Measurements from ENCODE around the gene RALB.

RALB gene

DNA sequence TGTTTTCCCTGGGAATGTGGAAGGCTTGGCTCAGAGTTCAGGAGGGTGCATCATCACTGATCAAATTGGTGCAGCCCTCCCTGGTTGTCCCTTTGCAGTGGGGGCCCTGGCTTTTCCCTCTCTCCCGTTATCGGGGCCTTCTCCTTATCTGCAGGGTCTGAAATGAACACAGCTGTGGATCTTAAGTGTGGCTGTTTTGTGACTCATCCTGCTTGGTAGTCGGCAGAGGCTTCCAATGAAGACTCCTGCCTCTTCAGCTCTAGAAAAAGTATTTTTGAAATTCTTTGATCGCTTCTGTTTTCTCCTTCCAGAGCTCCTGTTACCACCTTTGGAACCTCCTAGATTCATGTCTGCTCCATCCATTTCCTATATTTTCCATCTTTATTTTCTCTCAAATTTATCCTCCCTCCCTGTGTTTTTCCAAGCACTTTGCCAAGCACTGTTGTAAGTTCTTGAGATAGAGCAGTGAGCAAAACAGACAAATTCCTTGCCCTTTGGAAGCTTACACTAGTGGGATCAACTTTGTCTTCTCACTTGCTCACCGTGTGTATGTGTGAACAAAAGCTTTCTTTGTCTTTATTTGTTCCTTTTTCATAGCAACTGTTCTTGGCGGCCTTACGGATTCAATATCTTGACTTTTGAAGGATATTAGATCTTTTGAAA, 45.7 kb downstream of the RALB start:
- H3K9ac ChIP-seq (ENCODE audit: low read length) = no peak overlapping the region
- peaks cover 23 to 81% of the 10 kb centered on the region in 2 experiments for H3K36me3 ChIP-seq (ENCODE audit: control insufficient read depth in 1 of 2, insufficient read depth in 2 of 2, low read depth in 1 of 2, low read length in 2 of 2)
- no peak overlapping the region for H2AK5ac ChIP-seq (ENCODE audit: low read length, severe bottlenecking)
- 15% methylated on average over 4 of the region's 7 CpGs for WGBS
- H3K27me3 ChIP-seq (ENCODE audit: control insufficient read depth in 1 of 2, insufficient read depth in 1 of 2, low read length in 2 of 2) = no peaks in the 10 kb centered on the region
- no peak overlapping the region for H2BK5ac ChIP-seq (ENCODE audit: low read depth, low read length, poor library complexity, severe bottlenecking)
- no peaks in the 10 kb centered on the region for H3K9me3 ChIP-seq (ENCODE audit: control insufficient read depth, low read length)
- H3K4me3 ChIP-seq (ENCODE audit: insufficient read depth in 1 of 2, low read depth in 1 of 2, low read length in 2 of 2) = no peak overlapping the region
- no peak overlapping the region for H2BK12ac ChIP-seq (ENCODE audit: low read length in 2 of 2)
- no peak overlapping the region for H2BK120ac ChIP-seq (ENCODE audit: low read depth, low read length)
- H3K4me2 ChIP-seq (ENCODE audit: low read length, poor library complexity, severe bottlenecking) = no peak overlapping the region
- H2AFZ ChIP-seq (ENCODE audit: low read depth, low read length) = no peak overlapping the region
- no peak overlapping the region for H4K91ac ChIP-seq (ENCODE audit: low read length)
- peaks cover 11% of the 10 kb centered on the region for H3K4me1 ChIP-seq (ENCODE audit: control insufficient read depth, insufficient read depth, low read depth, low read length)
- no peak overlapping the region for H3K18ac ChIP-seq (ENCODE audit: low read depth in 1 of 2, low read length in 2 of 2)
- no peak overlapping the region for H3K23ac ChIP-seq (ENCODE audit: low read length in 2 of 2)
- DNase-seq = peak; percentile 83
- no peak overlapping the region for H3K4ac ChIP-seq (ENCODE audit: low read depth in 1 of 2, low read length in 2 of 2)
- H3K79me1 ChIP-seq (replicated peaks; ENCODE audit: low read length, poor library complexity, severe bottlenecking) = peaks cover 15% of the 10 kb centered on the region
- no peak overlapping the region for H4K8ac ChIP-seq (ENCODE audit: low read length)
- H3K14ac ChIP-seq (ENCODE audit: low read length in 2 of 2) = no peak overlapping the region
- no peak overlapping the region for H2BK15ac ChIP-seq (ENCODE audit: low read depth, poor library complexity, severe bottlenecking)
- H3K27ac ChIP-seq (ENCODE audit: low read length, poor library complexity, severe bottlenecking) = no peak overlapping the region

- Histone ChIP-seq H3K23ac (ENCODE audit: low read length in 2 of 2) (no peak overlapping the region), H3K9me3 (ENCODE audit: control insufficient read depth, low read length) (no peaks in the 10 kb centered on the region), H3K79me1 (replicated peaks; ENCODE audit: low read length, poor library complexity, severe bottlenecking) (peaks cover 14% of the 10 kb centered on the region), H2BK12ac (ENCODE audit: low read length in 2 of 2) (peak overlapping the region; percentile 14 to 59), H2AFZ (ENCODE audit: low read depth, low read length) (no peak overlapping the region), H3K4ac (ENCODE audit: low read depth in 1 of 2, low read length in 2 of 2) (no peak overlapping the region), H3K9ac (ENCODE audit: low read length) (no peak overlapping the region), H4K8ac (ENCODE audit: low read length) (no peak overlapping the region), H2BK120ac (ENCODE audit: low read depth, low read length) (no peak overlapping the region), H3K4me2 (ENCODE audit: low read length, poor library complexity, severe bottlenecking) (no peak overlapping the region), H2BK5ac (ENCODE audit: low read depth, low read length, poor library complexity, severe bottlenecking) (no peak overlapping the region), H3K27me3 (ENCODE audit: control insufficient read depth in 1 of 2, insufficient read depth in 1 of 2, low read length in 2 of 2) (no peaks in the 10 kb centered on the region), H2BK15ac (ENCODE audit: low read depth, poor library complexity, severe bottlenecking) (peak overlapping the region; percentile 30), H3K18ac (ENCODE audit: low read depth in 1 of 2, low read length in 2 of 2) (peak overlapping the region in 1 of 2 experiments; percentile 75), H3K36me3 (ENCODE audit: control insufficient read depth in 1 of 2, insufficient read depth in 2 of 2, low read depth in 1 of 2, low read length in 2 of 2) (peaks cover 28 to 81% of the 10 kb centered on the region in 2 experiments), H3K27ac (ENCODE audit: low read length, poor library complexity, severe bottlenecking) (no peak overlapping the region), H3K4me3 (ENCODE audit: insufficient read depth in 1 of 2, low read depth in 1 of 2, low read length in 2 of 2) (no peak overlapping the region), H2AK5ac (ENCODE audit: low read length, severe bottlenecking) (no peak overlapping the region), H3K4me1 (ENCODE audit: control insufficient read depth, insufficient read depth, low read depth, low read length) (peaks cover 9% of the 10 kb centered on the region), H3K14ac (ENCODE audit: low read length in 2 of 2) (peak overlapping the region in 1 of 2 experiments; percentile 2), H4K91ac (ENCODE audit: low read length) (no peak overlapping the region)
- DNase-seq = no peak
- 97% methylated on average over 6 of the region's 9 CpGs for WGBS
Measured at GRCh38 chr2:120299004-120299403, 46.4 kb downstream of the RALB start.

- H3K14ac ChIP-seq (ENCODE audit: low read length in 2 of 2) = no peak overlapping the region
- no peaks in the 10 kb centered on the region for H3K9me3 ChIP-seq (ENCODE audit: control insufficient read depth, low read length)
- no peak overlapping the region for H2BK120ac ChIP-seq (ENCODE audit: low read depth, low read length)
- H2BK12ac ChIP-seq (ENCODE audit: low read length in 2 of 2) = no peak overlapping the region
- no peak overlapping the region for H3K23ac ChIP-seq (ENCODE audit: low read length in 2 of 2)
- no peaks in the 10 kb centered on the region for H3K27me3 ChIP-seq (ENCODE audit: control insufficient read depth in 1 of 2, insufficient read depth in 1 of 2, low read length in 2 of 2)
- no peak overlapping the region for H2AK5ac ChIP-seq (ENCODE audit: low read length, severe bottlenecking)
- H3K18ac ChIP-seq (ENCODE audit: low read depth in 1 of 2, low read length in 2 of 2) = no peak overlapping the region
- no peak overlapping the region for H4K91ac ChIP-seq (ENCODE audit: low read length)
- H2AFZ ChIP-seq (ENCODE audit: low read depth, low read length) = no peak overlapping the region
- H3K79me1 ChIP-seq (replicated peaks; ENCODE audit: low read length, poor library complexity, severe bottlenecking) = peaks cover 14% of the 10 kb centered on the region
- no peak overlapping the region for H4K8ac ChIP-seq (ENCODE audit: low read length)
- H3K9ac ChIP-seq (ENCODE audit: low read length) = no peak overlapping the region
- peak; percentile 38 for DNase-seq
- WGBS = 80% methylated on average over 6 of the region's 6 CpGs
- peaks cover 28 to 79% of the 10 kb centered on the region in 2 experiments for H3K36me3 ChIP-seq (ENCODE audit: control insufficient read depth in 1 of 2, insufficient read depth in 2 of 2, low read depth in 1 of 2, low read length in 2 of 2)
- no peak overlapping the region for H2BK15ac ChIP-seq (ENCODE audit: low read depth, poor library complexity, severe bottlenecking)
- no peak overlapping the region for H3K4me2 ChIP-seq (ENCODE audit: low read length, poor library complexity, severe bottlenecking)
- H3K27ac ChIP-seq (ENCODE audit: low read length, poor library complexity, severe bottlenecking) = no peak overlapping the region
- H3K4me1 ChIP-seq (ENCODE audit: control insufficient read depth, insufficient read depth, low read depth, low read length) = peaks cover 9% of the 10 kb centered on the region
- no peak overlapping the region for H3K4ac ChIP-seq (ENCODE audit: low read depth in 1 of 2, low read length in 2 of 2)
- H2BK5ac ChIP-seq (ENCODE audit: low read depth, low read length, poor library complexity, severe bottlenecking) = no peak overlapping the region
- H3K4me3 ChIP-seq (ENCODE audit: insufficient read depth in 1 of 2, low read depth in 1 of 2, low read length in 2 of 2) = no peak overlapping the region
Measured at GRCh38 chr2:120299561-120299960, 46.9 kb downstream of the RALB start.

DNA sequence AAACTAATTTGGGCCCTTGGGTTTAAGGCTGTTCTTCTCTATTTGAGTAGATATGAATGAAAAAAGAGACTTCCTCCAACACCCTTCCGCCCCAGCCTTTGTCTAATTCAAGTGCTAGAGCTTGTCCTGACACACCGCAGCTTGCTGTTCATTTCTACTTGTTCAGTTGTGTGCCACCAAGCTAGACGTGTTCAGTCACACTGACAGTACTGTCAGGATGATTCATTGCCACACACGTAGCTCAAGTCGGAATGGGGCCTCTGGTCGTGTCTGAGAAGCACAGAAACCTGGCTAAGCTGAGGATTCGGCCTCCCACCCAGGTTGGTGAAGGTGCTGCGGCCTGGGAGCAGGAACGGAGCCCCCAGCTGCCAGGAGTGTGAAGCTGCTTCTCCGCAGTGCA, 47.7 kb downstream of the RALB start:
- Histone ChIP-seq H3K27ac (ENCODE audit: low read length, poor library complexity, severe bottlenecking) (no peak overlapping the region), H3K14ac (ENCODE audit: low read length in 2 of 2) (no peak overlapping the region), H2BK120ac (ENCODE audit: low read depth, low read length) (no peak overlapping the region), H3K4me1 (ENCODE audit: control insufficient read depth, insufficient read depth, low read depth, low read length) (peaks cover 9% of the 10 kb centered on the region), H3K9ac (ENCODE audit: low read length) (no peak overlapping the region), H2BK15ac (ENCODE audit: low read depth, poor library complexity, severe bottlenecking) (no peak overlapping the region), H4K91ac (ENCODE audit: low read length) (no peak overlapping the region), H3K18ac (ENCODE audit: low read depth in 1 of 2, low read length in 2 of 2) (no peak overlapping the region), H3K4ac (ENCODE audit: low read depth in 1 of 2, low read length in 2 of 2) (no peak overlapping the region), H3K23ac (ENCODE audit: low read length in 2 of 2) (no peak overlapping the region), H3K4me2 (ENCODE audit: low read length, poor library complexity, severe bottlenecking) (no peak overlapping the region), H3K9me3 (ENCODE audit: control insufficient read depth, low read length) (no peaks in the 10 kb centered on the region), H2BK12ac (ENCODE audit: low read length in 2 of 2) (peak overlapping the region in 1 of 2 experiments; percentile 15), H4K8ac (ENCODE audit: low read length) (no peak overlapping the region), H3K27me3 (ENCODE audit: control insufficient read depth in 1 of 2, insufficient read depth in 1 of 2, low read length in 2 of 2) (no peaks in the 10 kb centered on the region), H3K79me1 (replicated peaks; ENCODE audit: low read length, poor library complexity, severe bottlenecking) (peaks cover 14% of the 10 kb centered on the region), H3K36me3 (ENCODE audit: control insufficient read depth in 1 of 2, insufficient read depth in 2 of 2, low read depth in 1 of 2, low read length in 2 of 2) (peaks cover 30 to 75% of the 10 kb centered on the region in 2 experiments), H2AK5ac (ENCODE audit: low read length, severe bottlenecking) (no peak overlapping the region), H3K4me3 (ENCODE audit: insufficient read depth in 1 of 2, low read depth in 1 of 2, low read length in 2 of 2) (no peak overlapping the region), H2BK5ac (ENCODE audit: low read depth, low read length, poor library complexity, severe bottlenecking) (no peak overlapping the region), H2AFZ (ENCODE audit: low read depth, low read length) (no peak overlapping the region)
- no peak for DNase-seq
- 86% methylated on average over 10 of the region's 10 CpGs for WGBS

Measured in mesenchymal stem cell (in vitro differentiated cells and primary cell).